Neural cell (in vitro differentiated cells): ENCODE results near the gene SIPA1. TPM values are rescaled to one million over a fixed set of nuclear protein-coding genes. Genes with fewer than 3 reads are reported as not detected.

Experiments used
- H2AFZ ChIP-seq: fragments of 200-600, 300-800 bp; sonication (generic), shearing (Covaris generic); 2 replicates; pipeline ENCODE4 v1.6.0; 2014; ENCODE audit warnings: low read depth, mild to moderate bottlenecking, antibody characterized with exemption, low read length, moderate library complexity
- H3F3A ChIP-seq: fragments of 200-600 bp; shearing (Covaris generic); 2 replicates; pipeline ENCODE4 v1.6.1; 2016; ENCODE audit warnings: mild to moderate bottlenecking, moderate library complexity, mixed read lengths, antibody characterized with exemption, low read length; ENCODE audit not compliant: insufficient read depth, poor library complexity, severe bottlenecking
- H3K27ac ChIP-seq: fragments of 200-600, 300-800 bp; sonication (generic), shearing (Covaris generic); 2 replicates; pipeline ENCODE4 v1.5.1; 2014; ENCODE audit warnings: mild to moderate bottlenecking, low read length, moderate library complexity
- H3K27me3 ChIP-seq: fragments of 300-800, 200-600 bp; sonication (generic), shearing (Covaris generic); 2 replicates; pipeline ENCODE4 v1.6.0; 2014; ENCODE audit warnings: mild to moderate bottlenecking, low read depth, low read length, moderate library complexity; ENCODE audit not compliant: insufficient read depth
- H3K36me3 ChIP-seq: fragments of 300-800, 200-600 bp; sonication (generic), shearing (Covaris generic); 2 replicates; pipeline ENCODE4 v1.5.1; 2014; ENCODE audit warnings: mild to moderate bottlenecking, antibody characterized with exemption, low read length, moderate library complexity; ENCODE audit not compliant: insufficient read depth
- H3K4me2 ChIP-seq: fragments of 300-800, 200-600 bp; sonication (generic), shearing (Covaris generic); 2 replicates; pipeline ENCODE4 v1.6.0; 2014; ENCODE audit warnings: mild to moderate bottlenecking, low read length
- H3K4me3 ChIP-seq: fragments of 300-800, 200-600 bp; sonication (generic), shearing (Covaris generic); 2 replicates; pipeline ENCODE4 v1.5.1; 2014; ENCODE audit warnings: mild to moderate bottlenecking, low read length, moderate library complexity
- H3K79me2 ChIP-seq: fragments of 200-600 bp; shearing (Covaris generic); replicated peaks from 2 replicates; pipeline ENCODE4 v1.6.0; 2014; ENCODE audit warnings: mild to moderate bottlenecking, low read length, moderate library complexity; ENCODE audit not compliant: insufficient read depth
- H3K9ac ChIP-seq: fragments of 300-800, 200-600 bp; sonication (generic), shearing (Covaris generic); 2 replicates; pipeline ENCODE4 v1.6.1; 2016; ENCODE audit warnings: mild to moderate bottlenecking, low read length, mixed read lengths
- H3K9me2 ChIP-seq: fragments of 200-600 bp; shearing (Covaris generic); 2 replicates; pipeline ENCODE4 v1.6.1; 2016; ENCODE audit warnings: mild to moderate bottlenecking, low read length, mixed read lengths; ENCODE audit not compliant: insufficient read depth
- H3K9me3 ChIP-seq: fragments of 200-600, 300-800 bp; sonication (generic), shearing (Covaris generic); 2 replicates; pipeline ENCODE4 v1.6.1; 2016; ENCODE audit warnings: mild to moderate bottlenecking, mixed run types, low read length, moderate library complexity, mixed read lengths
- H4K20me1 ChIP-seq: fragments of 200-600 bp; shearing (Covaris generic); 2 replicates; pipeline ENCODE4 v1.6.1; 2016; ENCODE audit warnings: mild to moderate bottlenecking, mixed run types; ENCODE audit not compliant: insufficient read depth
- CTCF ChIP-seq: fragments of 450-650 bp; IDR thresholded peaks from 2 replicates; pipeline ENCODE4 v1.5.1; 2014; ENCODE audit warnings: antibody characterized with exemption, mild to moderate bottlenecking, moderate library complexity; ENCODE audit not compliant: poor library complexity, severe bottlenecking
- EP300 ChIP-seq: fragments of 450-650 bp; conservative IDR thresholded peaks from 2 replicates; pipeline ENCODE4 v1.6.1; 2014; ENCODE audit warnings: antibody characterized with exemption, mild to moderate bottlenecking, moderate library complexity; ENCODE audit not compliant: poor library complexity, severe bottlenecking
- EZH2 ChIP-seq: fragments of 200-600, 300-800 bp; shearing (Covaris generic), sonication (generic); IDR thresholded peaks from 2 replicates; pipeline ENCODE4 v1.6.1; 2014; ENCODE audit warnings: antibody characterized with exemption, low read length, borderline replicate concordance, mild to moderate bottlenecking; ENCODE audit not compliant: insufficient read depth, poor library complexity, severe bottlenecking
- MXI1 ChIP-seq: fragments of 450-650 bp; conservative IDR thresholded peaks from 2 replicates; pipeline ENCODE4 v1.6.1; 2014; ENCODE audit warnings: antibody characterized with exemption, mild to moderate bottlenecking; ENCODE audit not compliant: poor library complexity, severe bottlenecking
- POLR2AphosphoS5 ChIP-seq: IDR thresholded peaks from 2 replicates; pipeline ENCODE4 v1.6.1; 2012
- RAD21 ChIP-seq: fragments of 450-650 bp; conservative IDR thresholded peaks from 2 replicates; pipeline ENCODE4 v1.6.1; 2014; ENCODE audit warnings: antibody characterized with exemption, mild to moderate bottlenecking, moderate library complexity
- REST ChIP-seq: IDR thresholded peaks from 2 replicates; pipeline ENCODE4 v1.6.1; 2012; ENCODE audit warnings: borderline replicate concordance
- SMC3 ChIP-seq: fragments of 450-650 bp; conservative IDR thresholded peaks from 2 replicates; pipeline ENCODE4 v1.6.1; 2014; ENCODE audit warnings: antibody characterized with exemption, mild to moderate bottlenecking, moderate library complexity; ENCODE audit not compliant: poor library complexity
- TAF1 ChIP-seq: IDR thresholded peaks from 2 replicates; pipeline ENCODE4 v1.6.1; 2012; ENCODE audit warnings: low read depth
- polyA plus RNA-seq: library from polyadenylated mRNA; depleted of rRNA; stranded (reverse); fragments of >200 nt; gene quantifications from 2 replicates; pipeline ENCODE4 v1.2.3, GENCODE V29; 2014

Gene SIPA1
- polyA plus RNA-seq, 1 donor from 2014 or later = 6.5 TPM

GRCh38 chr11:65634109-65634436 is 3.8 kb upstream of the SIPA1 start:
- Histone ChIP-seq H2AFZ (no peak overlapping the region), H3K9me3 (no peaks in the 10 kb centered on the region), H3K4me3 (no peak overlapping the region), H3K4me2 (no peak overlapping the region), H4K20me1 (no peaks in the 10 kb centered on the region), H3K36me3 (peaks cover 4% of the 10 kb centered on the region), H3K9me2 (no peaks in the 10 kb centered on the region), H3F3A (no peaks in the 10 kb centered on the region), H3K27ac (no peak overlapping the region), H3K9ac (no peak overlapping the region), H3K27me3 (no peaks in the 10 kb centered on the region), H3K79me2 (no peaks in the 10 kb centered on the region)
- TF ChIP-seq EP300 (no peak), RAD21 (no peak), POLR2AphosphoS5 (no peak), CTCF (no peak), MXI1 (no peak), TAF1 (no peak), SMC3 (no peak)

GRCh38 chr11:65634440-65634839 is 3.5 kb upstream of the SIPA1 start:
- Histone ChIP-seq H3K79me2 (no peaks in the 10 kb centered on the region), H3K27ac (no peak overlapping the region), H3K9me3 (no peaks in the 10 kb centered on the region), H3K27me3 (no peaks in the 10 kb centered on the region), H4K20me1 (no peaks in the 10 kb centered on the region), H3K9me2 (no peaks in the 10 kb centered on the region), H3K4me2 (no peak overlapping the region), H2AFZ (no peak overlapping the region), H3K36me3 (peaks cover 4% of the 10 kb centered on the region), H3K9ac (no peak overlapping the region), H3K4me3 (no peak overlapping the region), H3F3A (no peaks in the 10 kb centered on the region)
- TF ChIP-seq SMC3 = no peak
- TF ChIP-seq POLR2AphosphoS5 = no peak
- no peak for TF ChIP-seq EP300

GRCh38 chr11:65634905-65635731 is 2.8 kb upstream of the SIPA1 start:
- Histone ChIP-seq H3K79me2 (no peaks in the 10 kb centered on the region), H3K27ac (no peak overlapping the region), H4K20me1 (no peaks in the 10 kb centered on the region), H3K9me2 (no peaks in the 10 kb centered on the region), H3K36me3 (peaks cover 4% of the 10 kb centered on the region), H3K9me3 (no peaks in the 10 kb centered on the region), H3F3A (no peaks in the 10 kb centered on the region), H2AFZ (no peak overlapping the region), H3K4me3 (no peak overlapping the region), H3K4me2 (no peak overlapping the region), H3K27me3 (no peaks in the 10 kb centered on the region), H3K9ac (no peak overlapping the region)
- no peak for TF ChIP-seq EP300
- no peak for TF ChIP-seq MXI1
- TF ChIP-seq REST = no peak
- TF ChIP-seq EZH2 = no peak
- TF ChIP-seq TAF1 = no peak
- no peak for TF ChIP-seq SMC3
- no peak for TF ChIP-seq RAD21
- no peak for TF ChIP-seq POLR2AphosphoS5
- no peak for TF ChIP-seq CTCF
